ENCODE results near the gene FGF12. TPM values are rescaled to one million over a fixed set of nuclear protein-coding genes. Genes with fewer than 3 reads are reported as not detected.

The FGF12 gene
- total RNA-seq, 1 donor from 2014 or later, result 9.8 TPM

DNA sequence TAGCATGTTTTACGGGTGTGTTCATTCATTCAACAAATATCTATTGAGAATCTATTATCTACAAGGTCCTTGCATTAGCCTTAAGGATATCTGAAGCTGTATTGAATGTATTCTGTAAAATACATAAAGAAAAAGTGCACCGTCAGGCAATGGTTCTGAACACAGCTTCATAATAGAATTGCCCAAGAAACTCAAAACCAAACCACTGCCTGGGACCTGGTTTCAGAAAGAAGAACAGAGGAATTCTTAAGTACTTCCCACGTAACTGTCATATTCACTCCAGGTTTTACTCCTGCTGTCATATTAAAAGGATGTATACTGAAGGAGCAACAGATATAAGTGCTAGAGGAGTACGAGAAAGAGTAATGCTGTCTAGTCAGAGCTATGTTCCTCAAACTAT is 115.9 kb downstream of the FGF12 start:
- Mint-ChIP-seq H3K4me3 (no peak overlapping the region), H3K4me1 (ENCODE audit: unreplicated experiment) (no peaks in the 10 kb centered on the region), H3K27ac (no peak overlapping the region), H3K36me3 (no peaks in the 10 kb centered on the region), H3K27me3 (no peaks in the 10 kb centered on the region), H3K9me3 (no peaks in the 10 kb centered on the region)
- TF ChIP-seq, protein P1, sequence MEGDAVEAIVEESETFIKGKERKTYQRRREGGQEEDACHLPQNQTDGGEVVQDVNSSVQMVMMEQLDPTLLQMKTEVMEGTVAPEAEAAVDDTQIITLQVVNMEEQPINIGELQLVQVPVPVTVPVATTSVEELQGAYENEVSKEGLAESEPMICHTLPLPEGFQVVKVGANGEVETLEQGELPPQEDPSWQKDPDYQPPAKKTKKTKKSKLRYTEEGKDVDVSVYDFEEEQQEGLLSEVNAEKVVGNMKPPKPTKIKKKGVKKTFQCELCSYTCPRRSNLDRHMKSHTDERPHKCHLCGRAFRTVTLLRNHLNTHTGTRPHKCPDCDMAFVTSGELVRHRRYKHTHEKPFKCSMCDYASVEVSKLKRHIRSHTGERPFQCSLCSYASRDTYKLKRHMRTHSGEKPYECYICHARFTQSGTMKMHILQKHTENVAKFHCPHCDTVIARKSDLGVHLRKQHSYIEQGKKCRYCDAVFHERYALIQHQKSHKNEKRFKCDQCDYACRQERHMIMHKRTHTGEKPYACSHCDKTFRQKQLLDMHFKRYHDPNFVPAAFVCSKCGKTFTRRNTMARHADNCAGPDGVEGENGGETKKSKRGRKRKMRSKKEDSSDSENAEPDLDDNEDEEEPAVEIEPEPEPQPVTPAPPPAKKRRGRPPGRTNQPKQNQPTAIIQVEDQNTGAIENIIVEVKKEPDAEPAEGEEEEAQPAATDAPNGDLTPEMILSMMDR (conservative IDR thresholded peaks at IDR 0.05), result no peak
- DNase-seq (ENCODE audit: extremely low spot score, unreplicated experiment), result no peak

DNA sequence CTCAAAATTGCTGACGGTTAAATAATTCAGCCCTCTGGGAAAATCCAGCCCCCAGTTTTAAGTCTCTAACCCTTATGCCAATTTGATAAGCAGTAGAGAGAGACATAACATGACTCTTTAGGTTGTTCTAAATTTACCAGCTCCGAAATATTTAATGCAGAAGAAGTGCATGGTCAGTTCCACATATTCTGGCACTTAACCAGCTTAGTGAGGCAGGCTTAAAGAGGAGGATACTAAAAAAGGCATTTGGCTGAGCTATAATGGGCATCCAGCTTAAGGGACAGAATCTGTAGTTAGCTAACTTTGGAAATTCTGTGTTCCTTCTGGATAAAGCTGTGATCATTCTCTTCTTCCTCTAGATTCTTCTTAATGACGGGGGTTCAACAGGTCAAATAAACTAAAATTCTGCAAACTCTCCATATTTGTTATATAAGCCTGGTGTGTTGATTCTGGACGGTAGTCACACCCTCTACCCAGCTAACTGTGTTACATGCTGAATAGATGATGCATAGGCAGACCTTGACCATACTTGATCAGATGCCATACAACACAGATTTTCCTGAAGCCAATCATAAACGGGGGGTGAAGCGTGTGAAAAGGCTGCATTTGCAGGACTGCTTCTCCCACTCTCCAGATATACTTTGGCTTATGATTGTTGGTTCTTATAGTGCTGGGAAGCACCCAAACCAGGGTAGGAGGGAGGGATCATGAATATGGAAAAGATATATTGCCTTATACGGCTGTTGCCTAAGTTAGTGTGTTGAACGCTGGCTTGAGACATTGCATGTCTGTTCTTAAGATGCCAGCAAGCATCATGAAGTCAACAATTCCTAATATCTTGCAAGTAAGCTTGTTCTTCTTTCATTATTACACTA is 118.4 kb downstream of the FGF12 start:
- no peaks in the 10 kb centered on the region for H3K27me3 Mint-ChIP-seq
- H3K9me3 Mint-ChIP-seq, result no peaks in the 10 kb centered on the region
- H3K4me1 Mint-ChIP-seq (ENCODE audit: unreplicated experiment), result no peaks in the 10 kb centered on the region
- H3K27ac Mint-ChIP-seq, result no peak overlapping the region
- no peak overlapping the region for H3K4me3 Mint-ChIP-seq
- H3K36me3 Mint-ChIP-seq, result no peaks in the 10 kb centered on the region
- no peak for DNase-seq (ENCODE audit: extremely low spot score, unreplicated experiment)
- TF ChIP-seq, protein P1 (conservative IDR thresholded peaks at IDR 0.05), result no peak

- no peak overlapping the region for H3K4me3 Mint-ChIP-seq
- H3K9me3 Mint-ChIP-seq, result no peaks in the 10 kb centered on the region
- H3K4me1 Mint-ChIP-seq (ENCODE audit: unreplicated experiment), result no peaks in the 10 kb centered on the region
- no peak overlapping the region for H3K27ac Mint-ChIP-seq
- TF ChIP-seq, protein P1 (conservative IDR thresholded peaks at IDR 0.05), result no peak
- DNase-seq (ENCODE audit: extremely low spot score, unreplicated experiment), result no peak
- H3K36me3 Mint-ChIP-seq, result no peaks in the 10 kb centered on the region
- no peaks in the 10 kb centered on the region for H3K27me3 Mint-ChIP-seq
Observed at GRCh38 chr3:192607798-192608197, 119.5 kb downstream of the FGF12 start.

DNA sequence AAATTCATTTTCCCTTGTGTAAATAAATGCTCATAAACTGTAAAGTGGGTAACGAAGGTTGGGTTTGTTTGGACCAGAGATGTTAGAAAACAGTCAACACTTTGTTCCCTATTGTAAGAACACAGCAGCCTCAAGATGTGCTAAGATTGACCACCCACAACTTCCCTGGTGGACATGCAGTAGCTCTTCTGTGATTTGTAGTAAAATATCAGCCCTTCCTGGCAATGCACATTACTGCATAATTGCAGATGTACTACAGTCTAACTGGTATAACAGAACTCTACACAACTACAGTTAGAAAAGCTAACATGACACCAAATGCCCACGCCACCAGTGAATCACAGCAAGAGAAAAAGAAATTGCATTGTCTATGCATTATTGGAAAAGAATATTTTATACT is 129.4 kb downstream of the FGF12 start:
- TF ChIP-seq, protein P1 (conservative IDR thresholded peaks at IDR 0.05), result no peak
- H3K27me3 Mint-ChIP-seq, result no peaks in the 10 kb centered on the region
- DNase-seq (ENCODE audit: extremely low spot score, unreplicated experiment), result no peak
- H3K36me3 Mint-ChIP-seq, result no peaks in the 10 kb centered on the region
- H3K4me3 Mint-ChIP-seq, result peak overlapping the region; percentile 64
- peaks cover 4% of the 10 kb centered on the region for H3K4me1 Mint-ChIP-seq (ENCODE audit: unreplicated experiment)
- H3K9me3 Mint-ChIP-seq, result no peaks in the 10 kb centered on the region
- peak overlapping the region; percentile 92 for H3K27ac Mint-ChIP-seq

DNA sequence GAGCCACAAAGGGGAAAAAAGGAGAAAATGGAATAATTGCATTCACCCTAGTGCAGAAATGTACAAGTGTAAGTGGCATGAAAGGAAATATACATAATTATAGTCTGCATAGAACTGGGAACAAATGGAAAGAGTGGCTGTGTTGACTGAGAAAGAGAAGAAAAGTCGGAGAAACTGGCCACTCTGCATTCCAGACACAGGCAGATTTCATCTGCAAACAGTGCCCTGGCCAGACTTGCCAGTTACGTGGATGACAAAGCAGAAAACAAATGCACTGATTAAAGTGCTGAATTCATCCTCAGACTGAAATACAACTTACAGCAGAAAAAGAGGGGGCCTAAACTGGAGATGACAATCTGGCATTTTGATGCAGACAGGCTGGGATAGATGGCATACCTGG is 129.8 kb downstream of the FGF12 start:
- Mint-ChIP-seq H3K27ac (peak overlapping the region; percentile 92), H3K4me1 (ENCODE audit: unreplicated experiment) (peaks cover 4% of the 10 kb centered on the region), H3K36me3 (no peaks in the 10 kb centered on the region), H3K4me3 (peak overlapping the region; percentile 64), H3K27me3 (no peaks in the 10 kb centered on the region), H3K9me3 (no peaks in the 10 kb centered on the region)
- no peak for DNase-seq (ENCODE audit: extremely low spot score, unreplicated experiment)
- TF ChIP-seq, protein P1 (conservative IDR thresholded peaks at IDR 0.05), result no peak

All from type B pancreatic cell (in vitro differentiated cells).